AG04449 (cell line): ENCODE results near the gene CX3CL1.

Source experiments
- CTCF ChIA-PET: fragments of 350-600 bp; formaldehyde crosslinking; extraction: SDS; loops from one replicate; lab custom pipeline; 2021; ENCODE audit warnings: antibody characterized with exemption; lab: Yijun Ruan, JAX
- POLR2A ChIA-PET: fragments of 400-600, 350-600 bp; formaldehyde crosslinking; extraction: SDS; loops from one replicate; lab custom pipeline; 2020; ENCODE audit warnings: antibody characterized with exemption, inconsistent platforms; lab: Yijun Ruan, JAX
- DNase-seq: peaks from one replicate; pipeline ENCODE4 v3.0.0-alpha.2; 2010; ENCODE audit warnings: low read depth, low spot score
- H3K4me3 ChIP-seq: 2 replicates; pipeline ENCODE4 v1.5.1; 2011; ENCODE audit warnings: low read depth, mild to moderate bottlenecking, control low read depth, low read length
- TF ChIP-seq, protein P1 (sequence below): IDR thresholded peaks from one replicate; pipeline ENCODE4 v1.5.1; 2011; ENCODE audit warnings: mild to moderate bottlenecking, moderate library complexity, low read length, control low read depth, inconsistent platforms; ENCODE audit not compliant: insufficient read depth; ENCODE audit errors: missing control alignments

CX3CL1 gene

DNA sequence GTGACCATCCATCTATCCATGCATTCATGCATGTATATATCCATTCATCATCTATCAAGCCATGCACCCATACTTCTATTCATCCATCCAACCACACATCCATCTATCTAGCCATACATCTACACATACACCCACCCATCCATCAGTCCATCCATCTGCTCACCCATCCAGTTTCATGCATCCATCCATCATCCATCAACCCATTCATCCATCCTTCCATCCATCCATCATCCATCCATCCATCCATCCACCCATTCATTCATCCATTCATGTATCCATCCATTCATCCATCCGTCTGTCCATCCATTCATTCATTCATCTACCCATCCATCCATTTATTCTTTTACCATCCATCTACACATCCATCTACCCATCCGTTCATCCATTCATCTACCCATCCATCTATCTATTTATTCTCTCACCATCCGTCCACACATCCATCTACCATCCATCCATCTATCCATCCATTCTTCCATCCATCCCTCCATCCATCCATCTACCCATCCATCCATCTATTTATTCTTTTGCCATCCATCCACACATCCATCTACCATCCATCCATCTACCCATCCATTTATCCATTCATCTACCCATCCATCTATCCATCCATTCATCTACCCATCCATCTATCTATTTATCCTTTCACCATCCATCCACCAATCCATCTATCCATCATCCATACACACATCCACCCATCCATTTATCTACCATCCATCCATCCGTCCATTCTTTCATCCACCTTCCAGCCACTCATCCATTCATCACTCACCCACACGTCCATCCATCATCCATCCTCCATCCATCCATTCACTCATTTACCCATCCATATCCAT lies 35.4 kb downstream of the CX3CL1 start:
- TF ChIP-seq, protein P1, sequence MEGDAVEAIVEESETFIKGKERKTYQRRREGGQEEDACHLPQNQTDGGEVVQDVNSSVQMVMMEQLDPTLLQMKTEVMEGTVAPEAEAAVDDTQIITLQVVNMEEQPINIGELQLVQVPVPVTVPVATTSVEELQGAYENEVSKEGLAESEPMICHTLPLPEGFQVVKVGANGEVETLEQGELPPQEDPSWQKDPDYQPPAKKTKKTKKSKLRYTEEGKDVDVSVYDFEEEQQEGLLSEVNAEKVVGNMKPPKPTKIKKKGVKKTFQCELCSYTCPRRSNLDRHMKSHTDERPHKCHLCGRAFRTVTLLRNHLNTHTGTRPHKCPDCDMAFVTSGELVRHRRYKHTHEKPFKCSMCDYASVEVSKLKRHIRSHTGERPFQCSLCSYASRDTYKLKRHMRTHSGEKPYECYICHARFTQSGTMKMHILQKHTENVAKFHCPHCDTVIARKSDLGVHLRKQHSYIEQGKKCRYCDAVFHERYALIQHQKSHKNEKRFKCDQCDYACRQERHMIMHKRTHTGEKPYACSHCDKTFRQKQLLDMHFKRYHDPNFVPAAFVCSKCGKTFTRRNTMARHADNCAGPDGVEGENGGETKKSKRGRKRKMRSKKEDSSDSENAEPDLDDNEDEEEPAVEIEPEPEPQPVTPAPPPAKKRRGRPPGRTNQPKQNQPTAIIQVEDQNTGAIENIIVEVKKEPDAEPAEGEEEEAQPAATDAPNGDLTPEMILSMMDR, result no peak
- no peak overlapping the region for H3K4me3 ChIP-seq
- no peak for DNase-seq
- POLR2A ChIA-PET, result no interaction called here
- CTCF ChIA-PET, result interaction anchor here (1.5 to 3.8 kb wide), 3 partner anchors 10 to 108 kb away, joined by 4 to 56 read pairs (median 15); no protein-coding TSS in a partner anchor

GRCh38 chr16:57409065-57409464 lies 36.8 kb downstream of the CX3CL1 start:
- ChIA-PET CTCF (interaction anchor here (1.4 to 3.0 kb wide), 3 partner anchors 10 to 107 kb away, joined by 4 to 15 read pairs (median 5); no protein-coding TSS in a partner anchor), POLR2A (no interaction called here)
- TF ChIP-seq, protein P1, result no peak
- DNase-seq, result no peak
- no peak overlapping the region for H3K4me3 ChIP-seq

- H3K4me3 ChIP-seq, result no peak overlapping the region
- ChIA-PET POLR2A (no interaction called here), CTCF (interaction anchor here (1.4 to 3.0 kb wide), 3 partner anchors 9 to 108 kb away, joined by 4 to 15 read pairs (median 5); no protein-coding TSS in a partner anchor)
- TF ChIP-seq, protein P1, result no peak
- DNase-seq, result no peak
Observed at GRCh38 chr16:57409870-57410587, 37.7 kb downstream of the CX3CL1 start.

DNA sequence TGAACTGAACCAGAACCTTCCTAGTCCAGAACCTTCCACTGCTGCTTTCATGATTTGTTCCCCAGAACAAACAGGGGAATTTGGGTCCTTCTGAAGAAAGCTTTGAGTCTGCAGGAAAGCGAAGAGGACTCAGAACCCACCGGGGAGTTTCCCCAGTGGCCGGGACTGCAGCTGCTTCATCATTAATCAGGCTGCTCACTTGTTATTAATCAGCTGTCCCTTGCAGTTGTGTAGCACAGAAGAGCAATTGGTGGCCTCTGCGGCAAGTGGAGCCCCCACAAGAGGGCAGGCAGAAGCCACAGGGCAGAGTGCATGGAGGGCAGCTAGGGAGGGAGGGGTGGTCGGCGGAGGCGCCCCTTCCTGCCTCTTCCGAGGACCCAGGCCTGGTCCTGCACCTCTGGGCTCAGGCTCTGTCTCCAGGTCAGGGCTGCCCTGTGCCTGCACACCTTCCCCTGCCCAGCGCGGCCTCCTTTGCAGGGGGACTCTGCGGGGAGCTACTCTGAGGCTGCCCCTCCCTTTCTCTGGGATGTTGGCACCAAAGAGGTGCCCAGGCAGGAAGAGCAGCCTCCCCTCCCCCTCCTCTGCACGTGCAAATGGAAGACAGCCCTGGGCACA lies 39.2 kb downstream of the CX3CL1 start:
- DNase-seq, result no peak
- TF ChIP-seq, protein P1, result no peak
- no peak overlapping the region for H3K4me3 ChIP-seq
- ChIA-PET CTCF (interaction anchor here (1.8 to 4.7 kb wide), 2 partner anchors 11 to 110 kb away, joined by 6 to 76 read pairs; no protein-coding TSS in a partner anchor), POLR2A (no interaction called here)

DNA sequence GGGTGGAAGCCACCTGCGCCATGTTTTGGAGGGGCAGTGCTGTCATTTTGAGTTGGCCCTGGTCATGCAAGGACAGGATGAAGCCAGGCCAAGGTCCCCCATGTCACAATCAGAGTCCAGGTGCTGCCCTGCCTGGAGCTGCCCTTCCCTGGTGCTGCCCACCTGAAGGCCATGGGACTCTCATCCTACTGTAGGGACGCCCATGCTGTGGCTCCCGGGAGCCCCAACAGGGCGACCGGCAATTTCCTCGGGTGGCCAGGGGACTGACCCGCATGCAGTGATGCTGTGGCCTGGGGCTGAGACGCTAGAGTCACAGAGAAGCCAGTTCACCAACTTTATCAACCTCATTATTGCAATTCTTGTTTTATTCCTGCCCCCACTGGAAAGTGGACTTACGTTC lies 40.3 kb downstream of the CX3CL1 start:
- ChIA-PET POLR2A (no interaction called here), CTCF (interaction anchor here (1.2 to 4.7 kb wide), 4 partner anchors 10 to 113 kb away, joined by 3 to 76 read pairs (median 5); no protein-coding TSS in a partner anchor)
- TF ChIP-seq, protein P1, result no peak
- H3K4me3 ChIP-seq, result no peak overlapping the region
- DNase-seq, result no peak
